ENCODE results near the gene TMEM9.

- no peak for TF ChIP-seq POLR2A (IDR thresholded peaks at IDR 0.05; ENCODE audit: low read depth, low read length)
- no peak for TF ChIP-seq TAF1 (IDR thresholded peaks at IDR 0.05; ENCODE audit: low read depth, low read length)
- TF ChIP-seq PAX5 (IDR thresholded peaks at IDR 0.05; ENCODE audit: insufficient read depth, low read length, severe bottlenecking) = no peak
- no peak for TF ChIP-seq POLR2AphosphoS5 (IDR thresholded peaks at IDR 0.05; ENCODE audit: low read depth, low read length)
- TF ChIP-seq SPI1 (IDR thresholded peaks at IDR 0.05; ENCODE audit: low read depth, low read length) = no peak
- TF ChIP-seq POU2F2 (IDR thresholded peaks at IDR 0.05; ENCODE audit: low read depth, low read length) = no peak
Observed at GRCh38 chr1:201175820-201176500, 21.7 kb upstream of the TMEM9 start.
